Testis (tissue), 2 donors: Measurements from ENCODE around the gene GALNT4.

Experiments
- POLR2A ChIP-seq: fragments of 450-650 bp; IDR thresholded peaks from one replicate; pipeline ENCODE4 v1.6.1; 2017; ENCODE audit warnings: antibody characterized with exemption, mild to moderate bottlenecking, moderate library complexity
- TF ChIP-seq, protein P1 (sequence below), 3 experiments: fragments of 450-650 bp in 2 of 3; fragments of 200-600 bp in 1 of 3; sonication (generic) in 1 of 3; IDR thresholded peaks; one replicate each; pipeline ENCODE4 v1.5.1; 2016 to 2019; ENCODE audit warnings: antibody characterized with exemption in 3 of 3, mild to moderate bottlenecking in 2 of 3, moderate library complexity in 1 of 3

- TF ChIP-seq, protein P1, sequence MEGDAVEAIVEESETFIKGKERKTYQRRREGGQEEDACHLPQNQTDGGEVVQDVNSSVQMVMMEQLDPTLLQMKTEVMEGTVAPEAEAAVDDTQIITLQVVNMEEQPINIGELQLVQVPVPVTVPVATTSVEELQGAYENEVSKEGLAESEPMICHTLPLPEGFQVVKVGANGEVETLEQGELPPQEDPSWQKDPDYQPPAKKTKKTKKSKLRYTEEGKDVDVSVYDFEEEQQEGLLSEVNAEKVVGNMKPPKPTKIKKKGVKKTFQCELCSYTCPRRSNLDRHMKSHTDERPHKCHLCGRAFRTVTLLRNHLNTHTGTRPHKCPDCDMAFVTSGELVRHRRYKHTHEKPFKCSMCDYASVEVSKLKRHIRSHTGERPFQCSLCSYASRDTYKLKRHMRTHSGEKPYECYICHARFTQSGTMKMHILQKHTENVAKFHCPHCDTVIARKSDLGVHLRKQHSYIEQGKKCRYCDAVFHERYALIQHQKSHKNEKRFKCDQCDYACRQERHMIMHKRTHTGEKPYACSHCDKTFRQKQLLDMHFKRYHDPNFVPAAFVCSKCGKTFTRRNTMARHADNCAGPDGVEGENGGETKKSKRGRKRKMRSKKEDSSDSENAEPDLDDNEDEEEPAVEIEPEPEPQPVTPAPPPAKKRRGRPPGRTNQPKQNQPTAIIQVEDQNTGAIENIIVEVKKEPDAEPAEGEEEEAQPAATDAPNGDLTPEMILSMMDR (IDR thresholded peaks at IDR 0.05) = no peak
- no peak for TF ChIP-seq POLR2A
Measured at GRCh38 chr12:89542236-89542635, 17.6 kb upstream of the GALNT4 start.
